H9 (cell line): ENCODE measurements around the gene SLC2A5. TPM values are rescaled to one million over a fixed set of nuclear protein-coding genes. Genes with fewer than 3 reads are reported as not detected.

Source experiments
- DNase-seq: peaks from one replicate; pipeline ENCODE4 v3.0.0-alpha.2; 2017
- H2AFZ ChIP-seq: one replicate; pipeline ENCODE4 v1.6.1; 2013; ENCODE audit warnings: mild to moderate bottlenecking, low read length, control low read depth, moderate library complexity
- H2AK5ac ChIP-seq: 2 replicates; pipeline ENCODE4 v1.6.1; 2013; ENCODE audit warnings: low read length, control low read depth, mixed read lengths; ENCODE audit not compliant: insufficient read length
- H2BK120ac ChIP-seq: one replicate; pipeline ENCODE4 v1.6.1; 2013; ENCODE audit warnings: low read depth, mild to moderate bottlenecking, low read length, control low read depth, inconsistent platforms; ENCODE audit not compliant: poor library complexity, severe bottlenecking
- H2BK12ac ChIP-seq: 2 replicates; pipeline ENCODE4 v1.6.1; 2013; ENCODE audit warnings: low read length, control low read depth, mixed read lengths, low read depth; ENCODE audit not compliant: insufficient read length
- H2BK15ac ChIP-seq: 2 replicates; pipeline ENCODE4 v1.6.1; 2013; ENCODE audit warnings: low read depth, low read length, control low read depth
- H2BK20ac ChIP-seq: one replicate; pipeline ENCODE4 v1.6.1; 2013; ENCODE audit warnings: low read depth, mild to moderate bottlenecking, low read length, control low read depth, inconsistent platforms; ENCODE audit not compliant: poor library complexity, severe bottlenecking
- H2BK5ac ChIP-seq: 2 replicates; pipeline ENCODE4 v1.6.1; 2013; ENCODE audit warnings: low read length, control low read depth, mixed read lengths; ENCODE audit not compliant: insufficient read length
- H3K14ac ChIP-seq: 2 replicates; pipeline ENCODE4 v1.6.1; 2013; ENCODE audit warnings: low read length, control low read depth; ENCODE audit not compliant: insufficient read depth
- H3K18ac ChIP-seq: 2 replicates; pipeline ENCODE4 v1.6.1; 2013; ENCODE audit warnings: low read depth, mild to moderate bottlenecking, mixed read lengths, low read length, control low read depth; ENCODE audit not compliant: insufficient read length
- H3K23ac ChIP-seq: 2 replicates; pipeline ENCODE4 v1.6.1; 2013; ENCODE audit warnings: low read length, control low read depth, mixed read lengths, low read depth; ENCODE audit not compliant: insufficient read length
- H3K23me2 ChIP-seq: 2 replicates; pipeline ENCODE4 v1.6.1; 2013; ENCODE audit warnings: low read depth, mild to moderate bottlenecking, mixed read lengths, low read length, control low read depth; ENCODE audit not compliant: insufficient read length, poor library complexity, severe bottlenecking
- H3K27ac ChIP-seq: 2 replicates; pipeline ENCODE4 v1.5.1; 2013; ENCODE audit warnings: low read length, control low read depth, mixed read lengths, low read depth; ENCODE audit not compliant: insufficient read length
- H3K27me3 ChIP-seq: 2 replicates; pipeline ENCODE4 v1.6.1; 2013; ENCODE audit warnings: low read length, control low read depth, inconsistent platforms; ENCODE audit not compliant: insufficient read depth
- H3K4ac ChIP-seq: 2 replicates; pipeline ENCODE4 v1.6.1; 2013; ENCODE audit warnings: low read depth, mild to moderate bottlenecking, control low read depth, inconsistent platforms, low read length, moderate library complexity
- H3K4me1 ChIP-seq: 2 replicates; pipeline ENCODE4 v1.6.1; 2013; ENCODE audit warnings: low read length, control low read depth, inconsistent platforms; ENCODE audit not compliant: insufficient read depth
- H3K4me2 ChIP-seq: 2 replicates; pipeline ENCODE4 v1.6.1; 2013; ENCODE audit warnings: low read length, control low read depth, mixed read lengths; ENCODE audit not compliant: insufficient read length, insufficient read depth
- H3K56ac ChIP-seq: 2 replicates; pipeline ENCODE4 v1.6.1; 2013; ENCODE audit warnings: low read depth, mild to moderate bottlenecking, mixed read lengths, low read length, control low read depth; ENCODE audit not compliant: insufficient read length
- H3K79me1 ChIP-seq: 2 replicates; pipeline ENCODE4 v1.6.1; 2013; ENCODE audit warnings: low read depth, mild to moderate bottlenecking, moderate library complexity, low read length, control low read depth, inconsistent platforms; ENCODE audit not compliant: insufficient read depth, poor library complexity, severe bottlenecking
- H3K79me2 ChIP-seq: 2 replicates; pipeline ENCODE4 v1.6.1; 2013; ENCODE audit warnings: low read length, control low read depth, inconsistent platforms; ENCODE audit not compliant: insufficient read depth
- H3K9ac ChIP-seq: 2 replicates; pipeline ENCODE4 v1.6.1; 2013; ENCODE audit warnings: low read length, control low read depth, mixed read lengths; ENCODE audit not compliant: insufficient read length; ENCODE audit errors: extremely low read depth
- H3K9me3 ChIP-seq: one replicate; pipeline ENCODE4 v1.6.1; 2013; ENCODE audit warnings: low read depth, low read length, inconsistent platforms; ENCODE audit not compliant: control insufficient read depth
- H3T11ph ChIP-seq: one replicate; pipeline ENCODE4 v1.6.1; 2013; ENCODE audit warnings: mild to moderate bottlenecking, low read length, control low read depth, inconsistent platforms
- H4K20me1 ChIP-seq: one replicate; pipeline ENCODE4 v1.6.1; 2013; ENCODE audit not compliant: control insufficient read depth, insufficient read length, insufficient read depth
- H4K5ac ChIP-seq: 2 replicates; pipeline ENCODE4 v1.6.1; 2013; ENCODE audit warnings: low read depth, mild to moderate bottlenecking, mixed read lengths, low read length, control low read depth; ENCODE audit not compliant: insufficient read length
- H4K8ac ChIP-seq: replicated peaks from 2 replicates; pipeline ENCODE4 v1.6.1; 2013; ENCODE audit warnings: low read length, control low read depth, mixed read lengths, low read depth; ENCODE audit not compliant: insufficient read length
- H4K91ac ChIP-seq: 2 replicates; pipeline ENCODE4 v1.6.1; 2013; ENCODE audit warnings: low read depth, mild to moderate bottlenecking, moderate library complexity, mixed read lengths, low read length, control low read depth; ENCODE audit not compliant: insufficient read length
- H3K27ac Mint-ChIP-seq, 3 experiments: 2 replicates in 2 of 3; 3 replicates in 1 of 3; pipeline ENCODE4 v1.8.0; 2020 to 2021; ENCODE audit warnings: mixed read lengths in 3 of 3, mild to moderate bottlenecking in 1 of 3, moderate library complexity in 1 of 3
- H3K27me3 Mint-ChIP-seq: 2 replicates; pipeline ENCODE4 v1.8.0; 2021; ENCODE audit warnings: low read depth, mild to moderate bottlenecking, moderate library complexity, mixed read lengths
- H3K36me3 Mint-ChIP-seq, 3 experiments: 2 replicates in 2 of 3; 3 replicates in 1 of 3; pipeline ENCODE4 v1.8.0; 2020 to 2021; ENCODE audit warnings: low read depth in 3 of 3, mixed read lengths in 3 of 3; ENCODE audit not compliant: insufficient read depth in 1 of 3
- H3K4me1 Mint-ChIP-seq, 2 experiments: 2 replicates each; pipeline ENCODE4 v1.8.0; 2020; ENCODE audit warnings: mixed read lengths in 2 of 2
- H3K4me3 Mint-ChIP-seq, 2 experiments: 2 replicates in 1 of 2; 3 replicates in 1 of 2; pipeline ENCODE4 v1.8.0; 2020 to 2021; ENCODE audit warnings: mild to moderate bottlenecking in 2 of 2, mixed read lengths in 2 of 2, moderate library complexity in 1 of 2
- H3K9me3 Mint-ChIP-seq, 2 experiments: 2 replicates in 1 of 2; 3 replicates in 1 of 2; pipeline ENCODE4 v1.8.0; 2020; ENCODE audit warnings: mild to moderate bottlenecking in 2 of 2, mixed read lengths in 2 of 2, moderate library complexity in 1 of 2
- CTCF ChIP-seq: fragments of 200-600 bp; sonication (generic); conservative IDR thresholded peaks from 3 replicates; pipeline ENCODE4 v1.8.0; 2021; ENCODE audit warnings: antibody characterized with exemption, mild to moderate bottlenecking
- WGBS: extraction: QIAGEN DNeasy Blood & Tissue Kit; methylation state at CpG from one replicate; pipeline ENCODE4 v1.1.7; 2013; ENCODE audit warnings: missing lambda C conversion rate, low lambda C conversion rate, mixed read lengths; ENCODE audit not compliant: insufficient read length; ENCODE audit errors: extremely low coverage; 5-methylcytosine and 5-hydroxymethylcytosine counted together
- total RNA-seq: library from RNA; stranded (reverse); gene quantifications from 2 replicates; pipeline ENCODE4 v1.2.1, GENCODE V29; 2021

Gene SLC2A5
- total RNA-seq, 1 experiment from 2014 or later: not detected

GRCh38 chr1:9086796-9087195 is 17.4 kb upstream of the SLC2A5 start:
- Histone ChIP-seq H3T11ph (no peak overlapping the region), H4K5ac (no peak overlapping the region), H3K9me3 (no peaks in the 10 kb centered on the region), H3K23ac (no peak overlapping the region), H3K4me1 (peaks cover 3% of the 10 kb centered on the region; the same call in 1 of the 2 replicates), H2BK15ac (no peak overlapping the region), H3K4me2 (no peak overlapping the region), H2AK5ac (no peak overlapping the region), H3K79me1 (no peaks in the 10 kb centered on the region), H3K23me2 (no peaks in the 10 kb centered on the region), H4K8ac (no peak overlapping the region), H3K14ac (no peak overlapping the region), H2BK5ac (no peak overlapping the region), H2AFZ (no peak overlapping the region), H2BK12ac (no peak overlapping the region), H2BK20ac (no peak overlapping the region), H3K27ac (no peak overlapping the region), H3K79me2 (no peaks in the 10 kb centered on the region), H3K4ac (no peak overlapping the region), H2BK120ac (no peak overlapping the region), H4K20me1 (no peaks in the 10 kb centered on the region), H3K18ac (no peak overlapping the region), H4K91ac (no peak overlapping the region), H3K56ac (no peak overlapping the region), H3K9ac (no peak overlapping the region), H3K27me3 (no peaks in the 10 kb centered on the region)
- no peak for TF ChIP-seq CTCF
- Mint-ChIP-seq H3K9me3 (peaks cover 20 to 22% of the 10 kb centered on the region in 2 experiments), H3K27ac (no peak overlapping the region), H3K36me3 (peaks cover 0 to 20% (median 3%) of the 10 kb centered on the region in 3 experiments; a peak in 6 of 7 replicates), H3K27me3 (peaks cover 5% of the 10 kb centered on the region), H3K4me1 (peaks cover 5 to 7% of the 10 kb centered on the region in 2 experiments; a peak in 3 of 4 replicates), H3K4me3 (no peak overlapping the region)
- WGBS: no CpG with 5 or more reads among the region's 2 CpGs
- DNase-seq: no peak
